HepG2 (cell line): ENCODE data around the gene MSANTD2. TPM values are rescaled to one million over a fixed set of nuclear protein-coding genes. Genes with fewer than 3 reads are reported as not detected.

ENCODE experiments used
- ELF4 ChIP-seq: sonication (generic); formaldehyde crosslinking; IDR thresholded peaks from 2 replicates; pipeline ENCODE4 v1.5.0; 2020; ENCODE audit warnings: missing genetic modification reagents, mild to moderate bottlenecking, moderate library complexity, borderline replicate concordance
- HES4 ChIP-seq: sonication (generic); formaldehyde crosslinking; IDR thresholded peaks from 2 replicates; pipeline ENCODE4 v1.9.0; 2021; ENCODE audit warnings: mild to moderate bottlenecking, missing genetic modification reagents, borderline replicate concordance
- HNF4A ChIP-seq: sonication (generic); formaldehyde crosslinking; IDR thresholded peaks from 2 replicates; pipeline ENCODE4 v1.4.0; 2020; ENCODE audit warnings: missing genetic modification reagents
- HOXA3 ChIP-seq: sonication (generic); formaldehyde crosslinking; IDR thresholded peaks from 2 replicates; pipeline ENCODE4 v1.5.0; 2020; ENCODE audit warnings: missing genetic modification reagents
- ISL2 ChIP-seq: sonication (generic); formaldehyde crosslinking; IDR thresholded peaks from 2 replicates; pipeline ENCODE4 v1.5.0; 2020; ENCODE audit warnings: missing genetic modification reagents
- KDM2A ChIP-seq: sonication (generic); formaldehyde crosslinking; IDR thresholded peaks from 2 replicates; pipeline ENCODE4 v1.4.0; 2020; ENCODE audit warnings: low read depth, missing genetic modification reagents, borderline replicate concordance
- NBN ChIP-seq: fragments of 450-650 bp; conservative IDR thresholded peaks from 2 replicates; pipeline ENCODE4 v1.6.1; 2017
- NONO ChIP-seq, 2 experiments: fragments of 450-650 bp in 1 of 2; sonication (generic) in 1 of 2; formaldehyde crosslinking in 1 of 2; IDR thresholded peaks in 1 of 2; conservative IDR thresholded peaks in 1 of 2; 2 replicates each; pipeline versions ENCODE4 v1.6.1 to v1.8.0; 2017 to 2022; ENCODE audit warnings: mild to moderate bottlenecking in 1 of 2, missing genetic modification reagents in 1 of 2, moderate library complexity in 1 of 2
- SALL1 ChIP-seq: sonication (generic); formaldehyde crosslinking; IDR thresholded peaks from 2 replicates; pipeline ENCODE4 v1.8.0; 2022; ENCODE audit warnings: mild to moderate bottlenecking, missing genetic modification reagents
- SAP130 ChIP-seq: IDR thresholded peaks from 2 replicates; pipeline ENCODE4 v1.6.1; 2016; ENCODE audit warnings: low read depth
- TFDP1 ChIP-seq: IDR thresholded peaks from 2 replicates; pipeline ENCODE4 v1.6.1; 2016; ENCODE audit warnings: missing compliant biosample characterization, missing genetic modification reagents, borderline replicate concordance
- ZNF337 ChIP-seq: sonication (generic); formaldehyde crosslinking; IDR thresholded peaks from 2 replicates; pipeline ENCODE4 v1.5.1; 2020; ENCODE audit warnings: missing genetic modification reagents, low read depth, mild to moderate bottlenecking, borderline replicate concordance
- ZNF777 ChIP-seq: sonication (generic); formaldehyde crosslinking; IDR thresholded peaks from 2 replicates; pipeline ENCODE4 v1.4.0; 2020; ENCODE audit warnings: missing genetic modification reagents
- polyA plus RNA-seq, 8 experiments: library from polyadenylated mRNA; depleted of rRNA in 3 of 8; stranded (reverse) in 7 of 8; unstranded in 1 of 8; fragments of >200 nt; fragmentation: Illumina TruSeq in 4 of 8; extraction: Trizol in 4 of 8; gene quantifications; 2 replicates each; pipeline versions ENCODE4 v1.2.1 to v1.2.3, GENCODE V29; 2011 to 2016; ENCODE audit warnings: low read depth in 4 of 8, missing spikeins in 1 of 8, mixed read lengths in 1 of 8; ENCODE audit not compliant: insufficient read depth in 1 of 8
- total RNA-seq, 5 experiments: library from RNA; depleted of rRNA; stranded (reverse); fragments of >200 nt; fragmentation: Illumina TruSeq; extraction: Trizol; gene quantifications; 2 replicates each; pipeline ENCODE4 v1.2.3, GENCODE V29; 2016; ENCODE audit warnings: low read depth in 1 of 5
- TF ChIP-seq, protein P1 (sequence below): sonication (generic); formaldehyde crosslinking; IDR thresholded peaks from 2 replicates; pipeline ENCODE4 v1.5.0; 2020; ENCODE audit warnings: mild to moderate bottlenecking, missing genetic modification reagents
- TF ChIP-seq, protein P2 (sequence below): sonication (generic); formaldehyde crosslinking; IDR thresholded peaks from 2 replicates; pipeline ENCODE4 v1.4.0; 2020; ENCODE audit warnings: mild to moderate bottlenecking, missing genetic modification reagents

Gene MSANTD2
- total and polyA plus RNA-seq, 2 of the 13 experiments (the other 11 are each of a cell fraction or from before 2014, with no cell fraction given), result 8.7 to 10.1 TPM

- TF ChIP-seq, protein P1, sequence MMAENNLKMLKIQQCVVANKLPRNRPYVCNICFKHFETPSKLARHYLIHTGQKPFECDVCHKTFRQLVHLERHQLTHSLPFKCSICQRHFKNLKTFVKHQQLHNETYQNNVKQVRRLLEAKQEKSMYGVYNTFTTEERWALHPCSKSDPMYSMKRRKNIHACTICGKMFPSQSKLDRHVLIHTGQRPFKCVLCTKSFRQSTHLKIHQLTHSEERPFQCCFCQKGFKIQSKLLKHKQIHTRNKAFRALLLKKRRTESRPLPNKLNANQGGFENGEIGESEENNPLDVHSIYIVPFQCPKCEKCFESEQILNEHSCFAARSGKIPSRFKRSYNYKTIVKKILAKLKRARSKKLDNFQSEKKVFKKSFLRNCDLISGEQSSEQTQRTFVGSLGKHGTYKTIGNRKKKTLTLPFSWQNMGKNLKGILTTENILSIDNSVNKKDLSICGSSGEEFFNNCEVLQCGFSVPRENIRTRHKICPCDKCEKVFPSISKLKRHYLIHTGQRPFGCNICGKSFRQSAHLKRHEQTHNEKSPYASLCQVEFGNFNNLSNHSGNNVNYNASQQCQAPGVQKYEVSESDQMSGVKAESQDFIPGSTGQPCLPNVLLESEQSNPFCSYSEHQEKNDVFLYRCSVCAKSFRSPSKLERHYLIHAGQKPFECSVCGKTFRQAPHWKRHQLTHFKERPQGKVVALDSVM, result no peak
- TF ChIP-seq NONO (IDR thresholded peaks at IDR 0.05), result no peak
- TF ChIP-seq NONO (CRISPR knock-in tag; conservative IDR thresholded peaks at IDR 0.05), result no peak
- peak; percentile 53; the same call in 1 of the 2 replicates for TF ChIP-seq ZNF777
- TF ChIP-seq ISL2 (CRISPR knock-in tag), result no peak
- no peak for TF ChIP-seq NBN
- no peak; the same call in 1 of the 2 replicates for TF ChIP-seq KDM2A (CRISPR knock-in tag)
- no peak for TF ChIP-seq HES4 (CRISPR knock-in tag)
- TF ChIP-seq, protein P2, sequence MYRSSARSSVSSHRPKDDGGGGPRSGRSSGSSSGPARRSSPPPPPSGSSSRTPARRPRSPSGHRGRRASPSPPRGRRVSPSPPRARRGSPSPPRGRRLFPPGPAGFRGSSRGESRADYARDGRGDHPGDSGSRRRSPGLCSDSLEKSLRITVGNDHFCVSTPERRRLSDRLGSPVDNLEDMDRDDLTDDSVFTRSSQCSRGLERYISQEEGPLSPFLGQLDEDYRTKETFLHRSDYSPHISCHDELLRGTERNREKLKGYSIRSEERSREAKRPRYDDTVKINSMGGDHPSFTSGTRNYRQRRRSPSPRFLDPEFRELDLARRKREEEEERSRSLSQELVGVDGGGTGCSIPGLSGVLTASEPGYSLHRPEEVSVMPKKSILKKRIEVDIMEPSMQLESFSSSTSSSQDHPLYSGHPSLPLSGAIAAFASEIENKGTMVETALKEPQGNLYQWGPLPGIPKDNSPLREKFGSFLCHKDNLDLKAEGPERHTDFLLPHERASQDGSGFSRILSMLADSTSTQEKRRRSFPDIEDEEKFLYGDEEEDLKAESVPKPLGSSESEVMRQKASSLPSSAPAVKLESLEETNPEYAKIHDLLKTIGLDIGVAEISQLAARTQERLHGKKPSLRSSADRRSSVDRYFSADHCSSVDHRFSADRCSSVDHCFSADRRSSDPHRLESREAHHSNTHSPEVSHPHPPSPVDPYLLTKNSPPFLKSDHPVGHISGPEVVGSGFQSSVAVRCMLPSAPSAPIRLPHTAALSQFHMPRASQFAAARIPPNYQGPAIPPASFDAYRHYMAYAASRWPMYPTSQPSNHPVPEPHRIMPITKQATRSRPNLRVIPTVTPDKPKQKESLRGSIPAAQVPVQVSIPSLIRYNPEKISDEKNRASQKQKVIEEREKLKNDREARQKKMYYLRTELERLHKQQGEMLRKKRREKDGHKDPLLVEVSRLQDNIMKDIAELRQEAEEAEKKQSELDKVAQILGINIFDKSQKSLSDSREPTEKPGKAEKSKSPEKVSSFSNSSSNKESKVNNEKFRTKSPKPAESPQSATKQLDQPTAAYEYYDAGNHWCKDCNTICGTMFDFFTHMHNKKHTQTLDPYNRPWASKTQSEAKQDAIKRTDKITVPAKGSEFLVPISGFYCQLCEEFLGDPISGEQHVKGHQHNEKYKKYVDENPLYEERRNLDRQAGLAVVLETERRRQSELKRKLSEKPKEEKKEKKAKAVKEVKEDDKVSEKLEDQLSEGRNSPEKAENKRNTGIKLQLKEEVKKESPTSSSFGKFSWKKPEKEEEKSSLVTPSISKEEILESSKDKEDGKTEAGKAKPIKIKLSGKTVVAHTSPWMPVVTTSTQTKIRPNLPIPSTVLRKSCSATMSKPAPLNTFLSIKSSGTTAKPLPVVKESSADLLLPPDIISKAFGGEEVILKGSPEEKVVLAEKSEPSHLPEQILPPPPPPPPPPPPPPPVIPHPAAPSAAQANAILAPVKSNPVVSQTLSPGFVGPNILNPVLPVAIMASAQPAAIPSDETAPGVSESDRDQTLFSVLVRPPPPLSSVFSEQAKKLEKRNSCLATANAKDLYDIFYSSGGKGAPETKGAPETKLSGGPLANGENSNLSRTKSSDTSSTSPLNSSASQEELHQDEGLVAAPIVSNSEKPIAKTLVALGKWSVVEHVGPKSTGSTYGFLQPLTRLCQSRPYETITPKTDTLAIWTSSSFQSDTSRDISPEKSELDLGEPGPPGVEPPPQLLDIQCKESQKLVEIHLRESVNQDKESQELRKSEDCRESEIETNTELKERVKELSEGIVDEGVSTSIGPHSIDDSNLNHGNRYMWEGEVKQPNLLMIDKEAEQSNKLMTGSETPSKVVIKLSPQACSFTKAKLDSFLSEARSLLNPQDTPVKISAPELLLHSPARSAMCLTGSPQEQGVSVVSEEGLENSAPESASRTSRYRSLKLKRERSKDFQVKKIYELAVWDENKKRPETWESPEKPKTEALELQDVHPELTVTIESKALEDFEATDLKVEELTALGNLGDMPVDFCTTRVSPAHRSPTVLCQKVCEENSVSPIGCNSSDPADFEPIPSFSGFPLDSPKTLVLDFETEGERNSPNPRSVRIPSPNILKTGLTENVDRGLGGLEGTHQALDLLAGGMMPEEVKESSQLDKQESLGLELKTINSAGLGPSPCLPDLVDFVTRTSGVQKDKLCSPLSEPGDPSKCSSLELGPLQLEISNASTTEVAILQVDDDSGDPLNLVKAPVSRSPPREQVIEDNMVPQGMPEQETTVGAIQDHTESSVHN (CRISPR knock-in tag), result no peak
- no peak for TF ChIP-seq ELF4 (CRISPR knock-in tag)
- 0 out of 2 replicates have a peak, but pooled peaks have one; percentile 5 for TF ChIP-seq HNF4A (CRISPR knock-in tag)
- no peak for TF ChIP-seq HOXA3 (CRISPR knock-in tag)
- TF ChIP-seq SALL1 (CRISPR knock-in tag), result peak; percentile 4; the same call in 1 of the 2 replicates
- no peak for TF ChIP-seq ZNF337 (CRISPR knock-in tag)
- 0 out of 2 replicates have a peak, but pooled peaks have one; percentile 6 for TF ChIP-seq TFDP1 (CRISPR knock-in tag)
- TF ChIP-seq SAP130 (CRISPR knock-in tag), result no peak
These were observed 39.1 kb upstream of the MSANTD2 start (continued) for GRCh38 chr11:124839128-124839971.
